K562 (cell line): ENCODE results near the gene SPATA16. TPM values are rescaled to one million over a fixed set of nuclear protein-coding genes. Genes with fewer than 3 reads are reported as not detected.

Source experiments
- ATAC-seq: fragments of 200-7000 bp; cut with Tn5 transposase; 3 replicates; pipeline ENCODE4 v1.9.1; 2020; ENCODE audit warnings: moderate library complexity
- BruUV-seq: library from RNA; stranded (reverse); fragments of 400-500 nt; replicated peaks from 2 replicates; lab custom pipeline; 2021; lab: Mats Ljungman, UMichigan
- CTCF ChIA-PET: fragments of 300-600 bp; formaldehyde crosslinking; extraction: SDS; loops from one replicate; lab custom pipeline; 2021; ENCODE audit warnings: low intra/inter-chr PET ratio; lab: Yijun Ruan, JAX
- POLR2A ChIA-PET: fragments of 300-600, 350-650 bp; sonication (Branson Sonifier 250); formaldehyde crosslinking; extraction: SDS; loops from one replicate; lab custom pipeline; 2021; ENCODE audit warnings: antibody characterized with exemption, inconsistent platforms; lab: Yijun Ruan, JAX
- DNase-seq, 4 experiments: peaks; one replicate each; pipeline versions ENCODE4 v3.0.0 to v3.0.0-alpha.2; 2011 to 2018; ENCODE audit warnings: low spot score in 3 of 4, mixed read lengths in 3 of 4; ENCODE audit errors: extremely low read depth in 1 of 4
- FAIRE-seq: peaks from 2 replicates; lab custom pipeline; 2011; peaks lifted over from hg19 to GRCh38; lab: Jason Lieb, UNC
- H2AFZ ChIP-seq: 2 replicates; pipeline ENCODE4 v1.6.0; 2011; ENCODE audit warnings: low read depth, low read length, control low read depth, inconsistent platforms
- H3K27ac ChIP-seq: fragments of 200-600 bp; 3 replicates; pipeline ENCODE4 v1.8.0; 2011; ENCODE audit warnings: low read depth, mild to moderate bottlenecking, control low read depth, inconsistent platforms, low read length, moderate library complexity, mixed read lengths; ENCODE audit errors: extremely low read depth
- H3K27me3 ChIP-seq, 2 experiments: fragments of 300-600 bp in 1 of 2; 2 replicates in 1 of 2; 3 replicates in 1 of 2; pipeline versions ENCODE4 v1.6.0 to v1.8.0; 2011; ENCODE audit warnings: inconsistent platforms in 2 of 2, low read length in 2 of 2, mild to moderate bottlenecking in 1 of 2, mixed read lengths in 1 of 2, moderate library complexity in 1 of 2; ENCODE audit not compliant: control insufficient read depth in 2 of 2, insufficient read depth in 2 of 2
- H3K36me3 ChIP-seq: fragments of 300-600 bp; 3 replicates; pipeline ENCODE4 v1.8.0; 2011; ENCODE audit warnings: mild to moderate bottlenecking, low read length, inconsistent platforms; ENCODE audit not compliant: control insufficient read depth, insufficient read depth
- H3K4me1 ChIP-seq, 2 experiments: fragments of 200-600 bp in 1 of 2; replicated peaks in 1 of 2; 2 replicates in 1 of 2; 3 replicates in 1 of 2; pipeline versions ENCODE4 v1.5.1 to v1.8.0; 2011; ENCODE audit warnings: inconsistent platforms in 2 of 2, low read length in 2 of 2, mild to moderate bottlenecking in 1 of 2, mixed read lengths in 1 of 2, moderate library complexity in 1 of 2; ENCODE audit not compliant: control insufficient read depth in 2 of 2, insufficient read depth in 2 of 2
- H3K4me2 ChIP-seq: 2 replicates; pipeline ENCODE4 v1.6.1; 2011; ENCODE audit warnings: low read length, control low read depth, inconsistent platforms, mixed read lengths; ENCODE audit not compliant: insufficient read depth
- H3K4me3 ChIP-seq: fragments of 200-600 bp; sonication (generic), shearing (Covaris generic); 2 replicates; pipeline ENCODE4 v1.5.1; 2016; ENCODE audit warnings: control low read depth, inconsistent platforms
- H3K79me2 ChIP-seq: fragments of 200-600 bp; 3 replicates; pipeline ENCODE4 v1.8.0; 2011; ENCODE audit warnings: low read length, inconsistent platforms; ENCODE audit not compliant: control insufficient read depth, insufficient read depth
- H3K9ac ChIP-seq, 2 experiments: 2 replicates each; pipeline versions ENCODE4 v1.6.0 to v1.6.1; 2011; ENCODE audit warnings: low read depth in 2 of 2, low read length in 2 of 2, control low read depth in 1 of 2, inconsistent platforms in 1 of 2, mild to moderate bottlenecking in 1 of 2, mixed read lengths in 1 of 2; ENCODE audit not compliant: insufficient read depth in 1 of 2
- H3K9me1 ChIP-seq: one replicate; pipeline ENCODE4 v1.6.0; 2011; ENCODE audit warnings: inconsistent platforms, mild to moderate bottlenecking, low read length, moderate library complexity; ENCODE audit not compliant: control insufficient read depth, insufficient read depth
- H3K9me3 ChIP-seq: replicated peaks from 2 replicates; pipeline ENCODE4 v1.5.1; 2011; ENCODE audit warnings: low read depth, low read length, inconsistent platforms; ENCODE audit not compliant: control insufficient read depth, insufficient read depth
- H4K20me1 ChIP-seq: replicated peaks from 2 replicates; pipeline ENCODE4 v1.6.1; 2011; ENCODE audit warnings: low read length, inconsistent platforms, mixed read lengths; ENCODE audit not compliant: control insufficient read depth, insufficient read depth
- DDX20 ChIP-seq: fragments of 450-650 bp; IDR thresholded peaks from 2 replicates; pipeline ENCODE4 v1.6.1; 2016; ENCODE audit warnings: missing genetic modification characterization, low read depth, mild to moderate bottlenecking, missing compliant biosample characterization, moderate library complexity
- DNMT1 ChIP-seq: fragments of 450-650 bp; IDR thresholded peaks from 2 replicates; pipeline ENCODE4 v1.6.1; 2016; ENCODE audit warnings: antibody characterized with exemption, mild to moderate bottlenecking
- FOXJ2 ChIP-seq: fragments of 200-800 bp; sonication (Bioruptor generic); IDR thresholded peaks from 2 replicates; pipeline ENCODE4 v1.6.1; 2016; ENCODE audit warnings: missing genetic modification characterization, missing compliant biosample characterization
- GATA2 ChIP-seq: sonication (generic); formaldehyde crosslinking; IDR thresholded peaks from 2 replicates; pipeline ENCODE4 v1.4.0; 2020; ENCODE audit warnings: mild to moderate bottlenecking, missing genetic modification reagents
- GATAD2B ChIP-seq: fragments of 450-650 bp; IDR thresholded peaks from 2 replicates; pipeline ENCODE4 v1.6.1; 2017; ENCODE audit warnings: mild to moderate bottlenecking, borderline replicate concordance
- KDM5B ChIP-seq: fragments of 200-600 bp; sonication (generic); IDR thresholded peaks from 2 replicates; pipeline ENCODE4 v1.6.1; 2012; ENCODE audit warnings: low read depth, mild to moderate bottlenecking, moderate library complexity, low read length, control low read depth, inconsistent platforms; ENCODE audit not compliant: insufficient replicate concordance
- MED1 ChIP-seq: sonication (generic); formaldehyde crosslinking; IDR thresholded peaks from 2 replicates; pipeline ENCODE4 v1.8.1; 2023; ENCODE audit warnings: missing genetic modification reagents, borderline replicate concordance
- NCOR1 ChIP-seq: fragments of 450-650 bp; IDR thresholded peaks from 2 replicates; pipeline ENCODE4 v1.6.1; 2016; ENCODE audit warnings: mild to moderate bottlenecking, moderate library complexity
- NEUROD1 ChIP-seq: fragments of 150-350 bp; IDR thresholded peaks from 2 replicates; pipeline ENCODE4 v1.6.1; 2014; ENCODE audit warnings: borderline replicate concordance, low read length, low read depth; ENCODE audit not compliant: partially characterized antibody
- PHB2 ChIP-seq: fragments of 450-650 bp; IDR thresholded peaks from 2 replicates; pipeline ENCODE4 v1.6.1; 2017; ENCODE audit warnings: low read depth
- TFE3 ChIP-seq: fragments of 450-650 bp; formaldehyde crosslinking; IDR thresholded peaks from 2 replicates; pipeline ENCODE4 v1.4.0; 2020; ENCODE audit warnings: mild to moderate bottlenecking, mixed read lengths
- THAP12 ChIP-seq: fragments of 250-450 bp; sonication (Bioruptor Pico); IDR thresholded peaks from 2 replicates; pipeline ENCODE4 v1.9.0; 2021; ENCODE audit warnings: mild to moderate bottlenecking, inconsistent platforms
- THRA ChIP-seq: fragments of 450-650 bp; IDR thresholded peaks from 2 replicates; pipeline ENCODE4 v1.6.1; 2017; ENCODE audit warnings: mild to moderate bottlenecking, moderate library complexity
- XRCC3 ChIP-seq: fragments of 450-650 bp; IDR thresholded peaks from 2 replicates; pipeline ENCODE4 v1.6.1; 2017; ENCODE audit warnings: mild to moderate bottlenecking, moderate library complexity
- YY1 ChIP-seq, 3 experiments: IDR thresholded peaks; 2 replicates each; pipeline ENCODE4 v1.6.1; 2011; ENCODE audit warnings: low read length in 2 of 3, mild to moderate bottlenecking in 2 of 3, moderate library complexity in 2 of 3, borderline replicate concordance in 1 of 3, control low read depth in 1 of 3, low read depth in 1 of 3; ENCODE audit not compliant: insufficient read depth in 3 of 3, insufficient replicate concordance in 2 of 3, control insufficient read depth in 1 of 3, insufficient read length in 1 of 3; ENCODE audit errors: extremely low read depth in 1 of 3
- WGBS: fragments of 100-300 bp; shearing (Covaris generic); methylation state at CpG from one replicate; pipeline ENCODE4 v1.1.6; 2016; ENCODE audit warnings: low coverage, mixed read lengths; ENCODE audit not compliant: insufficient coverage; ENCODE audit errors: missing lambda C conversion rate; 5-methylcytosine and 5-hydroxymethylcytosine counted together
- in situ Hi-C: fragments of 300-500 bp; cut with MboI; formaldehyde crosslinking; loops from 4 replicates; pipeline ENCODE4 v1.15.0; 2018; ENCODE audit warnings: inconsistent platforms, mixed read lengths
- intact Hi-C: fragments of 100-400 bp; cut with micrococcal nuclease; formaldehyde crosslinking; loops from 2 replicates; pipeline ENCODE4 v1.14.2; 2022
- polyA plus RNA-seq, 8 experiments: library from polyadenylated mRNA; depleted of rRNA in 4 of 8; stranded (reverse) in 5 of 8; unstranded in 3 of 8; fragments of >200 nt; fragmentation: Nextera tagmentation in 2 of 8; fragmentation: Illumina TruSeq in 1 of 8; extraction: Ambion mirVana in 2 of 8; extraction: Trizol in 1 of 8; gene quantifications; 2 replicates each; pipeline versions ENCODE4 v1.2.1 to v1.2.3, GENCODE V29; 2011 to 2014; ENCODE audit warnings: inconsistent platforms in 1 of 8, missing spikeins in 1 of 8
- total RNA-seq, 7 experiments: library from RNA; depleted of rRNA in 6 of 7; stranded (reverse); fragments of >200 nt in 6 of 7; fragmentation: Illumina TruSeq in 2 of 7; extraction: Trizol in 2 of 7; gene quantifications; 2 replicates each; pipeline versions ENCODE4 v1.2.1 to v1.2.3, GENCODE V29; 2011 to 2021; ENCODE audit warnings: low replicate concordance in 1 of 7

The SPATA16 gene
- total and polyA plus RNA-seq, 9 of the 15 experiments (the other 6 are each of a cell fraction or from before 2014, with no cell fraction given) = not detected

GRCh38 chr3:172856795-172857742 lies 284.0 kb downstream of the SPATA16 start:
- DNase-seq (peak; percentile 14 to 90 (median 48)), ATAC-seq (peak; percentile 86), FAIRE-seq (peak; percentile 93)
- ChIA-PET CTCF (no interaction called here), POLR2A (interaction anchor here (1.0 to 1.2 kb wide), 2 partner anchors 10 to 13 kb away, joined by 3 to 4 read pairs; no protein-coding TSS in a partner anchor)
- Histone ChIP-seq H3K36me3 (no peaks in the 10 kb centered on the region), H3K9me3 (no peaks in the 10 kb centered on the region), H3K4me3 (no peak overlapping the region), H3K79me2 (no peaks in the 10 kb centered on the region), H3K9me1 (no peaks in the 10 kb centered on the region), H4K20me1 (no peaks in the 10 kb centered on the region), H3K4me1 (peaks cover 4 to 46% of the 10 kb centered on the region in 2 experiments; a peak in 4 of 5 replicates), H3K27me3 (no peaks in the 10 kb centered on the region), H3K9ac (peak overlapping the region in 1 of 2 experiments; percentile 30; a peak in 1 of 4 replicates), H3K27ac (peak overlapping the region; percentile 83), H2AFZ (peak overlapping the region; percentile 73), H3K4me2 (peak overlapping the region; percentile 54)
- 9% methylated on average over 4 of the region's 4 CpGs for WGBS
- in situ Hi-C loops = no loop called here
- intact Hi-C loops = no loop called here
- BruUV-seq = no TSS peak
- TF ChIP-seq DNMT1 (no peak), DDX20 (tag) (no peak), MED1 (CRISPR knock-in tag) (no peak), THAP12 (CRISPR knock-in tag) (no peak), PHB2 (no peak), FOXJ2 (tag) (no peak), NEUROD1 (no peak), TFE3 (CRISPR knock-in tag) (no peak), KDM5B (no peak), NCOR1 (peak; percentile 67), GATAD2B (peak; percentile 77), GATA2 (CRISPR knock-in tag) (0 out of 2 replicates have a peak, but pooled peaks have one; percentile 38), YY1 (IDR thresholded peaks at IDR 0.05; ENCODE audit: borderline replicate concordance in 1 of 3, control insufficient read depth in 1 of 3, extremely low read depth in 1 of 3, insufficient read depth in 3 of 3, insufficient read length in 1 of 3, insufficient replicate concordance in 2 of 3, low read depth in 1 of 3, low read length in 2 of 3) (peak in 1 of 3 experiments; percentile 76), XRCC3 (no peak), THRA (no peak)
